ENCODE measurements around the gene INPP5A.
"Not testable (repeated sequence)": the region's sequence is repeated elsewhere in the genome, so short reads cannot be mapped to it uniquely, and the experiment has no call there.

INPP5A gene

GRCh38 chr10:132593900-132594876 lies 56.6 kb downstream of the INPP5A start:
- in situ Hi-C loops (cut with MboI; ENCODE audit: low sequenced_read_pairs, unreplicated experiment): no loop called here
- no peak for TF ChIP-seq CTCF (IDR thresholded peaks at IDR 0.05; ENCODE audit: borderline replicate concordance, control extremely low read depth, extremely low read depth, insufficient read depth, missing control alignments)

GRCh38 chr10:132595021-132595420 lies 57.4 kb downstream of the INPP5A start:
- no peak for DNase-seq (ENCODE audit: low spot score)
- TF ChIP-seq CTCF (IDR thresholded peaks at IDR 0.05; ENCODE audit: borderline replicate concordance, control extremely low read depth, extremely low read depth, insufficient read depth, missing control alignments): no peak
- in situ Hi-C loops (cut with MboI; ENCODE audit: low sequenced_read_pairs, unreplicated experiment): no loop called here

More at GRCh38 chr10:132593900-132594876, 56.6 kb downstream of the INPP5A start:
- peak; percentile 86 for DNase-seq (ENCODE audit: low spot score)

- in situ Hi-C loops (cut with MboI; ENCODE audit: low sequenced_read_pairs, unreplicated experiment): no loop called here
- DNase-seq (ENCODE audit: low spot score): no peak
- TF ChIP-seq CTCF (IDR thresholded peaks at IDR 0.05; ENCODE audit: borderline replicate concordance, control extremely low read depth, extremely low read depth, insufficient read depth, missing control alignments): no peak
These were observed 58.3 kb downstream of the INPP5A start for GRCh38 chr10:132595854-132596253.

GRCh38 chr10:132596742-132597279 lies 59.2 kb downstream of the INPP5A start:
- in situ Hi-C loops (cut with MboI; ENCODE audit: low sequenced_read_pairs, unreplicated experiment): no loop called here
- DNase-seq (ENCODE audit: low spot score): no peak
- TF ChIP-seq CTCF (IDR thresholded peaks at IDR 0.05; ENCODE audit: borderline replicate concordance, control extremely low read depth, extremely low read depth, insufficient read depth, missing control alignments): no peak

- TF ChIP-seq CTCF (IDR thresholded peaks at IDR 0.05; ENCODE audit: borderline replicate concordance, control extremely low read depth, extremely low read depth, insufficient read depth, missing control alignments): no peak
- in situ Hi-C loops (cut with MboI; ENCODE audit: low sequenced_read_pairs, unreplicated experiment): no loop called here
- no peak for DNase-seq (ENCODE audit: low spot score)
These were observed 60.1 kb downstream of the INPP5A start for GRCh38 chr10:132597654-132598053.

- in situ Hi-C loops (cut with MboI; ENCODE audit: low sequenced_read_pairs, unreplicated experiment); DNase-seq (ENCODE audit: low spot score): not testable (repeated sequence)
These were observed 61.5 kb downstream of the INPP5A start for GRCh38 chr10:132599023-132599618.

- TF ChIP-seq CTCF (IDR thresholded peaks at IDR 0.05; ENCODE audit: borderline replicate concordance, control extremely low read depth, extremely low read depth, insufficient read depth, missing control alignments): no peak
- in situ Hi-C loops (cut with MboI; ENCODE audit: low sequenced_read_pairs, unreplicated experiment): no loop called here
- no peak for DNase-seq (ENCODE audit: low spot score)
These were observed 62.1 kb downstream of the INPP5A start for GRCh38 chr10:132599732-132600131.

All from GM13976 (cell line).